ENCODE results near the gene ISLR2.

Gene ISLR2

DNA sequence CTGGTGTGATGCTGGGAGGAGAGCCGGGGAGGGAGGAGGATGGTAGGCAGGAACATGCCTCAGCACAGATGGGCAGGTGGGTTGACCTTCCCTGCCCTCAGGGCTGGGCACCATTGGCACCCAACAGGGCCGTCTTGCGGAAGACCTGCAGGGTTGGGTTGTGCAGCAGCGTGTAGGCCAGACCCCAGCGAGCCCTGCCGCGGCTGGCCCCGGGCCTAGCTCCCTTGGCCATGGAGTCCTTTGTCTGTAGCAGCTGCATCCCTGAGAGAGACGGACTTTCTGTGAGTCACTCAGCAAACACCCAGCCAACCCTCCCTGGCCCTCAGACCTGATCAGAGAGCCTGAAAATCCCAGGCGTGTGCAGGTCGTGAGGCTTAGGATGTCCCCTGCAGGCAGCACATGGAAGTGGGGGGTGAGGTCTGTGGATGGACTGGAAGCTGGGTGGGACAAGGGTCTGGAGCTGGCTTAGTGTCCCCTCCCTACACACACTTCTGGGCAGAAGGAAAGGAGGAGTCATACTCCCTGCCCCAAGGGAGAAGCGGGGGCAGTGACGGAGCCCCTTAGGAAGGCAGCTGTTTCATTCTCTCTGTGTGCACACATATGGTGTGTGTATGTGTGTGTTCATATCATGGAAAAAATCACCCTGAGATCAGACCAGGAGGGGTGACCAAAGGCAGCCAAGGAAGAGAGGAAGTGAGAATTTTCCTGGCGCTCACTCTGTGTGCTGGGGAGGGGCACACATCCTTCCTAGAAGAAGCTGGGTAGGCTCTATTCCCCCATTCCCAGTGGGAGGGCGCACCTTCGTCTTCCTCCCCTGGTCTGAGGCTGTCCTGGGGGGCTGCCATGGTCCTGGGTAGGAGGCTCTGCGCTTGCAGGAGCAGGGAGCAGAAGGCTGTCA is 49.8 kb downstream of the ISLR2 start:
- no peak overlapping the region for H3K27ac ChIP-seq
- TF ChIP-seq, protein P1, sequence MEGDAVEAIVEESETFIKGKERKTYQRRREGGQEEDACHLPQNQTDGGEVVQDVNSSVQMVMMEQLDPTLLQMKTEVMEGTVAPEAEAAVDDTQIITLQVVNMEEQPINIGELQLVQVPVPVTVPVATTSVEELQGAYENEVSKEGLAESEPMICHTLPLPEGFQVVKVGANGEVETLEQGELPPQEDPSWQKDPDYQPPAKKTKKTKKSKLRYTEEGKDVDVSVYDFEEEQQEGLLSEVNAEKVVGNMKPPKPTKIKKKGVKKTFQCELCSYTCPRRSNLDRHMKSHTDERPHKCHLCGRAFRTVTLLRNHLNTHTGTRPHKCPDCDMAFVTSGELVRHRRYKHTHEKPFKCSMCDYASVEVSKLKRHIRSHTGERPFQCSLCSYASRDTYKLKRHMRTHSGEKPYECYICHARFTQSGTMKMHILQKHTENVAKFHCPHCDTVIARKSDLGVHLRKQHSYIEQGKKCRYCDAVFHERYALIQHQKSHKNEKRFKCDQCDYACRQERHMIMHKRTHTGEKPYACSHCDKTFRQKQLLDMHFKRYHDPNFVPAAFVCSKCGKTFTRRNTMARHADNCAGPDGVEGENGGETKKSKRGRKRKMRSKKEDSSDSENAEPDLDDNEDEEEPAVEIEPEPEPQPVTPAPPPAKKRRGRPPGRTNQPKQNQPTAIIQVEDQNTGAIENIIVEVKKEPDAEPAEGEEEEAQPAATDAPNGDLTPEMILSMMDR (conservative IDR thresholded peaks at IDR 0.05) = no peak

DNA sequence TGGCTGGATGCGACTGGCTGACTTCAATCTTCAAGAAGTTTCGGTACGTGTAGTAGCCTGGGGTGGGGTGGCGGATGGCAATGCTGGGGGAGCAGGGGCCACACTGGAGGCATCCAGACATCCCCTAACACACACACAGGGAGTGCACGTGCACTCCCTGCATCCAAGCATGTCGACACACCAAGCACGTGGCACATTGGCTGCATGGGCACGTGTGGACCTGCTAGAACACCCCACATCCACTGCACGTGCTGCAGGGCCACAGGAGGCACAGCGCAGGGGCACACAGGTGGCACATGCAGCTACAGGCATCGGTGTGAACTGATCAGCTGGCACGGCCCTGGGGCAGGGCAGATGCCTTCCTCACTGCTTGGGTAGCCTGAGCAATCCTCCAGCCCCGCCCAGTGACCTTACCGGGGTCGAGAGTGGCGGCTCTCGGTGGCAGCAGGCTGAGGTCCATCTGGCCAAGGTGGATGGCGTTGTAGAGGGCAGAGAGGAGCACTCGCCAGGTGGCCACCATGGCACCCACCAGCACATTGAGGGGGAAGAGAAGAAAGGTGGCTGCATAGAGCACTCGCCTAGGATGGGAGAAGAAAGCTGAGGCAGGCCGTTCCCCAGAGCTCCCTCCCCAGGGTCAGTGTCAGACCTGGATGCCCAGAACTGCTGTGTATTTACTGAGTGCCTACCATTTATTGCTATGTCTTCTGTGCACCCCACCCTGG is 50.7 kb downstream of the ISLR2 start:
- H3K27ac ChIP-seq = no peak overlapping the region
- TF ChIP-seq, protein P1 (conservative IDR thresholded peaks at IDR 0.05) = no peak

DNA sequence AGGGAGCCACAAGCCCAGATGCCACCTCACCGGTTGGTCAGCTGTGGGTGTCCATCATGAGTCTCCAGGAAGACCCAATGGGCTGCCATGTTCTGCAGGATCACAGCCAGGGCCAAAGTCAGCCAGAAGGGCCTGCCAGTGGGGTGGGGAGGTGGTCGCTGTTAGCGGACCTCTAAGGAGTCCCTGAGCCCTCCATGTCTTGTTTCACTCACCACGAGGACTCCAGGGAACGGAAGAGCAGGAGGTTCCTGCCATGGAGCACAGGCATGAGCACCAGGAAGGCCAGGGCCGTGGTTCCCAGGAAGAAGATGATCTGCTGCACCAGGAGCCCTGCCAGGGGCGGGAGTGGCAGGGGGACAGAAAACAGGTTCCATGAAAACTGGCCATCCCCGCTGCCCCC is 51.7 kb downstream of the ISLR2 start:
- no peak overlapping the region for H3K27ac ChIP-seq
- TF ChIP-seq, protein P1 (conservative IDR thresholded peaks at IDR 0.05) = no peak

DNA sequence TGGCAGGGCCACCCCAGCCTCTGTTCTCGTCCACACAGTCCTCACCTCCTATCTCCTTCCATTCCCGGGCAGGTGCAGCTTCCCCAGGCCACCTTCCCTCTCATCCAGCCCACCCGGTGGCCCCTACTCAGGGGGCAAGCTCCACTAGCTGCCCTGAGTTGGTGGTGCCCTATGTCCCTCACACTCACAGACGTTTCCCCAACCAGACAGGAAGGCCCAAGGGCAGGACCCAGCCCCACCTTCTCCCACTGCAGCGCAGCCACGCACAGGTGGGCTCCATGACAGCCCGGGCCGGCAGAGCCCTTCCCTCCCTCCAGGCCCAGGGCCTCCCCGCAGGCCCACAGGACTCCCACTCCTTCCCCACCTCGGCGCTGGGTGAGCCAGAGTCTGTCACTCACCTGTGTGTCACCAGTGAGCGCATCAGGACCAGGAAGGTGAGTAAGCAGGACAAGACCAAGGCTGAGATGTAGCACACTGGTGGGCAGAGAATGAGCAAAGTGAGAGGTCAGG is 54.3 kb downstream of the ISLR2 start:
- TF ChIP-seq, protein P1 (conservative IDR thresholded peaks at IDR 0.05) = no peak
- H3K27ac ChIP-seq = no peak overlapping the region

DNA sequence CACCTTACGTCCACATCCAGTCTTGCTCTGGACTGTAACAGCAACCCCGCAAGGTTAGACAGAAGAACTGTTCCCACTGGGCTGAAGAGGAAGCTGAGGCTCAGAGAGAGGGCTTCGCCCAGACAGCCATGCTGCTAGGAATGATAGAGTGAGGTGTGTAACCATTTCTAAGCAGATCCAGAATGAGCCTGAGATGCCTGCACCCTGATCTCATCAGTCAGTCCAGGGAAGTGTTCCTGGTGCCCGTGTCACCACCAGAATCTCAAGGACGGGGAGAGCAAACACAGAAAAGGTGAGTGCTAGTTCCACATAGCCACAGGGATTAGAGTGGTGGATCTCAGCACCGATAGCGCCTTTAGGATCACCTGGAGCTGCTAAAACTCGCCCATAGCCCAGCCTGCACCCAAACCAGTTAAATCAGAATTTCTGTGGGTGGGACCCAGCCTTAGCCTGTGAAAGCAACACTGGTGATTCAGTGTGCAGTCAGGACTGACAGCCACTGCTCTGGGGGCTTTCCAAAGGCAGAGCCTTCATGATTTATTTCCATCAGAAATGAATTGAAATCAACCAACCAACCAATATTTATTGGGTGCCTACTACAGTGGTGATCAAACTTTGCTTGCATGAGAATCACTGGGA is 55.4 kb downstream of the ISLR2 start:
- TF ChIP-seq, protein P1 (conservative IDR thresholded peaks at IDR 0.05) = no peak
- H3K27ac ChIP-seq = no peak overlapping the region
